HG03521 (cell line): ENCODE data around the gene ADAMTS7.
"Not testable (repeated sequence)": the region's sequence is repeated elsewhere in the genome, so short reads cannot be mapped to it uniquely, and the experiment has no call there.

ENCODE experiments used
- ATAC-seq: cut with Tn5 transposase; IDR thresholded peaks from one replicate; pipeline ENCODE4 v1.9.1; 2021; ENCODE audit warnings: mild to moderate bottlenecking, moderate library complexity; ENCODE audit not compliant: unreplicated experiment

ADAMTS7 gene

GRCh38 chr15:78831229-78832207 lies 20.3 kb upstream of the ADAMTS7 start:
- no peak for ATAC-seq

GRCh38 chr15:78830514-78831228 lies 19.4 kb upstream of the ADAMTS7 start:
- no peak for ATAC-seq

- ATAC-seq, result no peak
Observed at GRCh38 chr15:78828920-78829319, 17.7 kb upstream of the ADAMTS7 start.

GRCh38 chr15:78822514-78822913 lies 11.2 kb upstream of the ADAMTS7 start:
- ATAC-seq, result no peak

GRCh38 chr15:78811825-78812183 lies 540 bp upstream of the ADAMTS7 start:
- no peak for ATAC-seq

- ATAC-seq, result no peak
Observed at GRCh38 chr15:78810362-78811123, 721 bp downstream of the ADAMTS7 start.

- ATAC-seq, result no peak
Observed at GRCh38 chr15:78810003-78810361, 1.3 kb downstream of the ADAMTS7 start.

- no peak for ATAC-seq
Observed at GRCh38 chr15:78808550-78808949, 2.7 kb downstream of the ADAMTS7 start.

- ATAC-seq, result no peak
Observed at GRCh38 chr15:78807359-78807758, 3.9 kb downstream of the ADAMTS7 start.

- no peak for ATAC-seq
Observed at GRCh38 chr15:78804391-78804792, 6.9 kb downstream of the ADAMTS7 start.

GRCh38 chr15:78800806-78801205 lies 10.5 kb downstream of the ADAMTS7 start:
- no peak for ATAC-seq

GRCh38 chr15:78800189-78800588 lies 11.1 kb downstream of the ADAMTS7 start:
- ATAC-seq, result no peak

- ATAC-seq, result not testable (repeated sequence)
Observed at GRCh38 chr15:78799102-78799501, 12.2 kb downstream of the ADAMTS7 start.

GRCh38 chr15:78798355-78798754 lies 12.9 kb downstream of the ADAMTS7 start:
- not testable (repeated sequence) for ATAC-seq

- ATAC-seq, result no peak
Observed at GRCh38 chr15:78797951-78798350, 13.3 kb downstream of the ADAMTS7 start.

- ATAC-seq, result no peak
Observed at GRCh38 chr15:78796510-78796909, 14.8 kb downstream of the ADAMTS7 start.

- ATAC-seq, result no peak
Observed at GRCh38 chr15:78795043-78795442, 16.2 kb downstream of the ADAMTS7 start.

GRCh38 chr15:78794446-78794845 lies 16.8 kb downstream of the ADAMTS7 start:
- ATAC-seq, result not testable (repeated sequence)

- no peak for ATAC-seq
Observed at GRCh38 chr15:78791357-78791756, 19.9 kb downstream of the ADAMTS7 start.

GRCh38 chr15:78790027-78790426 lies 21.2 kb downstream of the ADAMTS7 start:
- no peak for ATAC-seq

- no peak for ATAC-seq
Observed at GRCh38 chr15:78789615-78790014, 21.6 kb downstream of the ADAMTS7 start.
